Spinal cord (tissue), 10 donors: ENCODE measurements around the gene LRRIQ1. TPM values are rescaled to one million over a fixed set of nuclear protein-coding genes. Genes with fewer than 3 reads are reported as not detected.

Experiments used
- DNase-seq, 6 donors: peaks; one replicate each; pipeline versions ENCODE4 v3.0.0 to v3.0.0-alpha.2; 2013 to 2015; ENCODE audit warnings: low spot score in 6 of 6, low read depth in 4 of 6
- H3K27ac ChIP-seq: one replicate; pipeline ENCODE4 v1.5.1; 2013; ENCODE audit warnings: low read depth, low read length, control low read depth
- H3K27me3 ChIP-seq: one replicate; pipeline ENCODE4 v1.6.1; 2013; ENCODE audit warnings: low read length; ENCODE audit not compliant: control insufficient read depth, insufficient read depth
- H3K36me3 ChIP-seq: one replicate; pipeline ENCODE4 v1.6.1; 2013; ENCODE audit warnings: low read length; ENCODE audit not compliant: control insufficient read depth, insufficient read depth
- H3K4me1 ChIP-seq: one replicate; pipeline ENCODE4 v1.6.1; 2013; ENCODE audit warnings: low read length; ENCODE audit not compliant: control insufficient read depth, insufficient read depth
- H3K4me3 ChIP-seq: one replicate; pipeline ENCODE4 v1.5.1; 2013; ENCODE audit warnings: low read depth, low read length, control low read depth
- H3K9me3 ChIP-seq: one replicate; pipeline ENCODE4 v1.6.1; 2013; ENCODE audit warnings: low read length; ENCODE audit not compliant: control insufficient read depth, insufficient read depth
- WGBS: methylation state at CpG from one replicate; pipeline ENCODE4 v1.1.5; 2013; ENCODE audit warnings: missing lambda C conversion rate; ENCODE audit not compliant: insufficient coverage; 5-methylcytosine and 5-hydroxymethylcytosine counted together
- polyA plus RNA-seq, 2 donors: library from polyadenylated mRNA; unstranded; fragments of 120-200 nt; gene quantifications; one replicate each; pipeline ENCODE4 v1.2.1, GENCODE V29; 2013; ENCODE audit not compliant: insufficient read length in 2 of 2
- total RNA-seq, 2 donors: library from RNA; depleted of rRNA in 1 of 2; stranded (reverse); fragments of 120-200 nt in 1 of 2; fragments of >200 nt in 1 of 2; gene quantifications; one replicate each; pipeline versions ENCODE4 v1.2.3 to v1.2.4, GENCODE V29; 2013 to 2014
- donor health status: healthy.

The LRRIQ1 gene
- total and polyA plus RNA-seq, 4 donors: 5.6 to 18.0 (median 10.4) TPM

DNA sequence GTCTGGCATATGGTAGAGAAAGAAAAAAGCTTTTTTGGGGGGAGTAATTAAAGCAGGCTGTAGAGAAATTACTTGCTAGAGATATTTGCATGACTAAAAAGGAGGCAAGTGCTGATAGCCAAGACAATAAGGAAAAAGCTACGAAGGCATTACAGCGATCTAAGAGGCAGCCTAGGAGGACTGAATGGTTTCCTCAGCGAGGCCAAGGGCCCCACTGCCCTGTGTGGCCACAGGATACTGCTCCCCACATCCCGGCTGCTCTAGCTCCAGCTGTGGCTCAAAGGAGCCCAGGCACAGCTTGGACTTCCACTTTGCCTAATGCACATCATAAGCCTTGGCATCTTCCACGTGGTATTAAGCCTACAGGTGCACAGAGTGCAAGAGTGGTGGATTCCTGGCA, 53.6 kb downstream of the LRRIQ1 start:
- Histone ChIP-seq H3K4me1 (no peaks in the 10 kb centered on the region), H3K36me3 (no peaks in the 10 kb centered on the region), H3K9me3 (no peaks in the 10 kb centered on the region), H3K27me3 (no peaks in the 10 kb centered on the region), H3K27ac (no peak overlapping the region), H3K4me3 (no peak overlapping the region)
- 78% methylated on average over 5 of the region's 5 CpGs for WGBS
- DNase-seq: no peak

DNA sequence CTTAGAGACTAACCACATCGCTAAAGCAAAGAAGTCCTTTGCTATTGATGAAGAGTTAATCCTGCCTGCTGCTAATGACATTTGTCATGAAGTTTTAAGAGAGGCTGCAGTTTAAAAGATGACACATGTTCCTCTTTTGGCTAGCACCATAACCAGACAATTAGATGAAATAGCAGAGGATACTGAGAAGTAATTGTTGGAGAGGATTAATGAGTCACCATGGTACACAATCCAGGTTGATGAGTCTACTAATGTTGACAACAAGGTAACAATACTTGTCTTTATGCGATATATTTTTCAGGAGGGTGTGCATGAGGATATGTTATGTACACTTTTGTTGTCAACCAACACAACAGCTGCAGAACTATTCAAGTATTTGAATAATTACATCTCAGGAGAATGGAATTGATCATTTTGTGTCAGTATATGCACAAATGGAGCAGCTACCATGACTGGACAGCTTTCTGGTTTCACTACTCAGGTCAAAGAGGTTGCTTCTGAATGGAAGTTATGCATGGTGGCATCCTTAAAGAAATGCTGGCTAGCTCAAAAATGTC, 56.7 kb downstream of the LRRIQ1 start:
- no peak for DNase-seq
- Histone ChIP-seq H3K27me3 (no peaks in the 10 kb centered on the region), H3K36me3 (no peaks in the 10 kb centered on the region), H3K4me3 (no peak overlapping the region), H3K4me1 (no peaks in the 10 kb centered on the region), H3K27ac (no peak overlapping the region), H3K9me3 (no peaks in the 10 kb centered on the region)
- no CpG with 5 or more reads among the region's 2 CpGs for WGBS

DNA sequence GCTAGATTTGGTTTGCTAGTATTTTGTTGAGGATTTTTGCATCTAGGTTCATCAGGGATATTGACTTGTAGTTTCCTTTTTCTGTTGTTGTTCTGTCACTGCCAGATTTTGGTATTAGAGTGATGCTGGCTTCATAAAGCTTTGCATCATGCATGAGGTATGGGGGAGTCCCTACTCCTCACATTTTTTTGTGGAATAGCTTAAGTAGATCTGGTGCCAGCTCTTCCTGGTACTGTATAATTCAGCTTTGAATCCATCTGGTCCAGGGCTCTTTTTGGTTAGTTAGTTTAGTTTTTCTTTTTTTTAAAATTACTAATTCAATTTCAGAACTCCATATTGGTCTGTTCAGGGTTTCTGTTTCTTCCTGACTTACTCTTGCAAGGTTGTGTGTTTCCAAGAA, 59.4 kb downstream of the LRRIQ1 start:
- Histone ChIP-seq H3K4me3 (no peak overlapping the region), H3K9me3 (no peaks in the 10 kb centered on the region), H3K27me3 (no peaks in the 10 kb centered on the region), H3K4me1 (no peaks in the 10 kb centered on the region), H3K27ac (no peak overlapping the region), H3K36me3 (no peaks in the 10 kb centered on the region)
- peak in 1 of 6 donors; percentile 55 for DNase-seq

DNA sequence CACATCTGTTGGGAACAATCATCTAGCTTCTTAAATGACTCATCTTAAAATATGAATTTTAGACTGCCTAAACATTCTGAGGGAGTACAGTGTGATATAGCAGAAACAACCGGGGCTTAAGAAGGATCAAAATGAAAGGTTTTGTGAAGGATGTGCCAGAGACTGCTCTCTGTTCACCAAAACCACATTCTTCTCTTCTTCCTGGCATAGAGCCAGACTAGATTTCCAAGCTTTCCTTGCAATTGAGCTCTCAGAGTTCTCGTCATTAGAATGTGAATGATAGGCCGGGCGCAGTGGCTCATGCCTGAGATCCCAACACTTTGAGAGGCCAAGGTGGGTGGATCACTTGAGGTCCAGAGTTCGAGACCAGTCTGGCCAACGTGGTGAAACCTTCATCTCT, 94.5 kb downstream of the LRRIQ1 start:
- peak in 1 of 6 donors; percentile 2 for DNase-seq
- no peaks in the 10 kb centered on the region for H3K4me1 ChIP-seq
- H3K27ac ChIP-seq: no peak overlapping the region
- WGBS: 83% methylated on average over 3 of the region's 6 CpGs
- no peak overlapping the region for H3K4me3 ChIP-seq
- H3K36me3 ChIP-seq: no peaks in the 10 kb centered on the region
- H3K27me3 ChIP-seq: no peaks in the 10 kb centered on the region
- H3K9me3 ChIP-seq: no peaks in the 10 kb centered on the region

DNA sequence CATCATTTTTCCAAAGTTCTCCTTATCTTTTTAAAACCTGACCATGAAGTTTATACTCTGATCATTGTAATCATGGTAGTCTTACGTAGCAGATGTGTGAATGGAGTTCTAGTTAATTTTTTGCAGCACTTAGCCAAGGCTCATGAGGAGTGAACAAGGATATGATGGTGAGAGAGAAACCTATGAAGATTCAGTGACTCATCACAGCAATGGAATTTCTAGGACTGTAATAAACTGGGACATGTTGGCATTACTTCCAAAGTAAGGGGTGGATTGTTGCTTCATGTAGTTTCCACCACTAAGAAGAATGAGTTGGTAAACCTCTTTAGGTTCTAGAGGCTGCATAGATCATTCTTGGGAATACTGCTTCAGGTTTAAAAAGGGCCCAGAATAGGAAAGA, 102.7 kb downstream of the LRRIQ1 start:
- no peak for DNase-seq
- Histone ChIP-seq H3K27ac (no peak overlapping the region), H3K36me3 (no peaks in the 10 kb centered on the region), H3K27me3 (no peaks in the 10 kb centered on the region), H3K9me3 (no peaks in the 10 kb centered on the region), H3K4me1 (no peaks in the 10 kb centered on the region), H3K4me3 (no peak overlapping the region)
- 100% methylated on average over 1 of the region's 1 CpG for WGBS

DNA sequence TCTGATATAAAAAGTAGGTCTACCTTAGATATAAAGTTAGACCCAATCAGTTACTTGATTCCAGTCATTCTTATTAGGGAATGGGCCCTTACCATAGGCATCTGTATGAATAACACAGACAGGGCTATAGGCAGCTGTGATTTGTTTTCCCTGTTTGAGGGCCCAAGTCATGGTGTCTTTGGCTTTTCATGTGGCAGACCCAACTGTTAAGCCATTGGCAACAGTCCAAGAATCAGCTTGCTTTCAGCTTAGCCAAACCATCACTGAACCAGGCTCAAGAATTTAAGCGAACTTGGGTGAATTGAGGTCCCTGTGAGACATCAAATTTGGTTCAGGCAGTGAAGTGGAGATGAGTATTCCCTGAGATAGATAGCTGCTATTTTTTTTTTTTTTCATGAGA, 111.2 kb downstream of the LRRIQ1 start:
- no CpG with 5 or more reads among the region's 1 CpG for WGBS
- DNase-seq: no peak
- H3K9me3 ChIP-seq: no peaks in the 10 kb centered on the region
- no peak overlapping the region for H3K4me3 ChIP-seq
- no peak overlapping the region for H3K27ac ChIP-seq
- no peaks in the 10 kb centered on the region for H3K4me1 ChIP-seq
- no peaks in the 10 kb centered on the region for H3K36me3 ChIP-seq
- no peaks in the 10 kb centered on the region for H3K27me3 ChIP-seq

GRCh38 chr12:85152311-85152729, 116.2 kb downstream of the LRRIQ1 start:
- no CpG with 5 or more reads among the region's 2 CpGs for WGBS
- no peak for DNase-seq
- no peaks in the 10 kb centered on the region for H3K27me3 ChIP-seq

GRCh38 chr12:85155791-85156190, 119.6 kb downstream of the LRRIQ1 start:
- H3K36me3 ChIP-seq: no peaks in the 10 kb centered on the region
- no peak overlapping the region for H3K4me3 ChIP-seq
- WGBS: no CpG with 5 or more reads among the region's 2 CpGs

More at GRCh38 chr12:85152311-85152729, 116.2 kb downstream of the LRRIQ1 start:
- Histone ChIP-seq H3K4me1 (no peaks in the 10 kb centered on the region), H3K36me3 (no peaks in the 10 kb centered on the region), H3K4me3 (no peak overlapping the region), H3K27ac (no peak overlapping the region), H3K9me3 (no peaks in the 10 kb centered on the region)

DNA sequence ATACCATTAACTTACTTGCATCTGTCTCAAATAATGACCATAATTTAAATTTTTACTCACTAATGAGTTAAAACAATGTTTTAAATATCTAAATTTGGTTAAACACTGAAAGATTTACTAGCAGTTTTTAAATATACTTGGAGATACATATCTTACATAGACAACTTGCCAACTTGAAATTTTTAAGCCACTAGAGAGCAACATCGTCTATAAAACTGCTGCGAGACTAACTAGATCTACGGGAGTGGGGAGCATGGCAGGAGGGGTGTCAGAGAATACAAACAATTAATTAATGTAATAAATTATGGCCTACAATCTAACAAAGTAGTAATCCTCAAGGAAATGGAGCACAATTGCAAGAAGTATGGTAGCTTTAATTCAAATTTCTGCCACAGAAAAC, 120.4 kb downstream of the LRRIQ1 start:
- Histone ChIP-seq H3K4me1 (no peaks in the 10 kb centered on the region), H3K27me3 (no peaks in the 10 kb centered on the region), H3K9me3 (no peaks in the 10 kb centered on the region), H3K27ac (no peak overlapping the region), H3K36me3 (no peaks in the 10 kb centered on the region), H3K4me3 (no peak overlapping the region)
- DNase-seq: peak in 1 of 6 donors; percentile 24
- WGBS: no CpG with 5 or more reads among the region's 3 CpGs

More at GRCh38 chr12:85155791-85156190, 119.6 kb downstream of the LRRIQ1 start:
- Histone ChIP-seq H3K9me3 (no peaks in the 10 kb centered on the region), H3K4me1 (no peaks in the 10 kb centered on the region), H3K27me3 (no peaks in the 10 kb centered on the region), H3K27ac (no peak overlapping the region)
- DNase-seq: peak in 2 of 6 donors; percentile 14 to 32

GRCh38 chr12:85157035-85157603, 121.0 kb downstream of the LRRIQ1 start:
- DNase-seq: no peak
- Histone ChIP-seq H3K36me3 (no peaks in the 10 kb centered on the region), H3K27me3 (no peaks in the 10 kb centered on the region), H3K9me3 (no peaks in the 10 kb centered on the region), H3K4me1 (no peaks in the 10 kb centered on the region), H3K4me3 (no peak overlapping the region), H3K27ac (no peak overlapping the region)
- 88% methylated on average over 2 of the region's 3 CpGs for WGBS
